Measurements from ENCODE around the gene PLCB3. TPM values are rescaled to one million over a fixed set of nuclear protein-coding genes. Genes with fewer than 3 reads are reported as not detected.
"Not testable (repeated sequence)": the region's sequence is repeated elsewhere in the genome, so short reads cannot be mapped to it uniquely, and the experiment has no call there.

The PLCB3 gene
- total and polyA plus RNA-seq, 2 donors (not counting 1 experiment from before 2014, with no cell fraction given), result 17.2 to 37.2 TPM

DNA sequence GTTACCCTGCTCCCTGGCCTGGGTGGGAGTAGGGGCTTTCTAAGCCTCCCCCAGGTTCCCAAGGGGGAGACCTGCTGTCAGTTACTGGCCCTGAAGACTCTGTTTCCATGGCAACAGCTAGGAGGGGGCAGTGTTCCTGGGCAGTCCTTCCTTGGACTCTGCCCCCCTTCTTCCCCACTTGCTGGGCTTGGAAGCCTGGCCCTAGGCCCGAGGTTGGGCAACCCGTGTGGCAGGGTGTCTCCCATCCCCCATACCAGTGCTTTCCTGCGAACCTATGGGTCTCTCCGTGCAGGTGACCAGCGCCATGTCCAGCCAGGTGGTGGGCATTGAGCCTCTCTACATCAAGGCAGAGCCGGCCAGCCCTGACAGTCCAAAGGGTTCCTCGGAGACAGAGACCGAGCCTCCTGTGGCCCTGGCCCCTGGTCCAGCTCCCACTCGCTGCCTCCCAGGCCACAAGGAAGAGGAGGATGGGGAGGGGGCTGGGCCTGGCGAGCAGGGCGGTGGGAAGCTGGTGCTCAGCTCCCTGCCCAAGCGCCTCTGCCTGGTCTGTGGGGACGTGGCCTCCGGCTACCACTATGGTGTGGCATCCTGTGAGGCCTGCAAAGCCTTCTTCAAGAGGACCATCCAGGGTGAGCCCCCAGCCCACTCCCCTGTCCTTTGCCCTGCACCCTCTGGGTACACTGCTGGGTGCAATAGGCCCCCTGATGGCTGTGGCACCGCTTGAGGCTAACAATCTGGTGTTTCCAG, 55.7 kb downstream of the PLCB3 start:
- peaks cover 6% of the 10 kb centered on the region for H3K4me1 ChIP-seq (ENCODE audit: control insufficient read depth, extremely low read depth, insufficient read depth, low read length)
- no peak overlapping the region for H2AFZ ChIP-seq (ENCODE audit: low read length)
- TF ChIP-seq, protein P1, sequence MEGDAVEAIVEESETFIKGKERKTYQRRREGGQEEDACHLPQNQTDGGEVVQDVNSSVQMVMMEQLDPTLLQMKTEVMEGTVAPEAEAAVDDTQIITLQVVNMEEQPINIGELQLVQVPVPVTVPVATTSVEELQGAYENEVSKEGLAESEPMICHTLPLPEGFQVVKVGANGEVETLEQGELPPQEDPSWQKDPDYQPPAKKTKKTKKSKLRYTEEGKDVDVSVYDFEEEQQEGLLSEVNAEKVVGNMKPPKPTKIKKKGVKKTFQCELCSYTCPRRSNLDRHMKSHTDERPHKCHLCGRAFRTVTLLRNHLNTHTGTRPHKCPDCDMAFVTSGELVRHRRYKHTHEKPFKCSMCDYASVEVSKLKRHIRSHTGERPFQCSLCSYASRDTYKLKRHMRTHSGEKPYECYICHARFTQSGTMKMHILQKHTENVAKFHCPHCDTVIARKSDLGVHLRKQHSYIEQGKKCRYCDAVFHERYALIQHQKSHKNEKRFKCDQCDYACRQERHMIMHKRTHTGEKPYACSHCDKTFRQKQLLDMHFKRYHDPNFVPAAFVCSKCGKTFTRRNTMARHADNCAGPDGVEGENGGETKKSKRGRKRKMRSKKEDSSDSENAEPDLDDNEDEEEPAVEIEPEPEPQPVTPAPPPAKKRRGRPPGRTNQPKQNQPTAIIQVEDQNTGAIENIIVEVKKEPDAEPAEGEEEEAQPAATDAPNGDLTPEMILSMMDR (conservative IDR thresholded peaks at IDR 0.05 in 1 of 2, IDR thresholded peaks at IDR 0.05 in 1 of 2; ENCODE audit: low read depth in 1 of 2, low read length in 2 of 2), result no peak
- no peak for TF ChIP-seq EZH2 (IDR thresholded peaks at IDR 0.05; ENCODE audit: low read length, missing control alignments)
- no peaks in the 10 kb centered on the region for H4K20me1 ChIP-seq (ENCODE audit: control insufficient read depth, extremely low read depth, insufficient read depth, low read length)
- H3K27me3 ChIP-seq (ENCODE audit: control insufficient read depth, insufficient read depth, low read length), result no peaks in the 10 kb centered on the region
- peak overlapping the region in 2 of 4 experiments; percentile 68 to 71 for H3K4me3 ChIP-seq (replicated peaks in 1 of 4; ENCODE audit: control extremely low read depth in 1 of 4, insufficient read depth in 1 of 4, low read depth in 3 of 4, low read length in 4 of 4)
- peak overlapping the region; percentile 91 for H3K4me2 ChIP-seq (ENCODE audit: extremely low read depth, insufficient read depth, low read length)
- H3K79me2 ChIP-seq (ENCODE audit: control insufficient read depth, insufficient read depth, low read length), result peaks cover 3% of the 10 kb centered on the region
- H3K9me3 ChIP-seq (ENCODE audit: control insufficient read depth, insufficient read depth, low read depth, low read length), result no peaks in the 10 kb centered on the region
- H3K27ac ChIP-seq (ENCODE audit: insufficient read depth, low read length), result no peak overlapping the region
- H3K9ac ChIP-seq (ENCODE audit: insufficient read depth, low read length), result peak overlapping the region; percentile 13
- DNase-seq (ENCODE audit: low read depth in 2 of 2), result no peak
- H3K36me3 ChIP-seq (ENCODE audit: control insufficient read depth, insufficient read depth, low read length), result peaks cover 2% of the 10 kb centered on the region

DNA sequence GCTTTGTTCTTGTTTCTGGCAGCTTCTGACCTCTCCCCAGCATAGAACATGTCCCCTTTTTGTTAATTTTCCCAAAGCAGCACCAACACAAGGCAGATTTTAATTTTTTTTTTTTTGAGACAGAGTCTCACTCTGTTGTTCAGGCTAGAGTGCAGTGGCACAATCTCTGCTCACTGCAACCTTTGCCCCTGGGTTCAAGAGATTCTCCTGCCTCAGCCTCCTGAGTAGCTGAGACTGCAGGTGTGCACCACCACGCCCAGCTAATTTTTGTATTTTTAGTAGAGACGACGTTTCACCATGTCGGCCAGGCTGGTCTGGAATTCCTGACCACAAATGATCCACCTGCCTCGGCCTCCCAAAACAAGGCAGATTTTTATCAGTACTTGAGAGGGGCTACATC, 56.5 kb downstream of the PLCB3 start:
- not testable (repeated sequence) for DNase-seq (ENCODE audit: low read depth in 2 of 2); H2AFZ ChIP-seq (ENCODE audit: low read length)

DNA sequence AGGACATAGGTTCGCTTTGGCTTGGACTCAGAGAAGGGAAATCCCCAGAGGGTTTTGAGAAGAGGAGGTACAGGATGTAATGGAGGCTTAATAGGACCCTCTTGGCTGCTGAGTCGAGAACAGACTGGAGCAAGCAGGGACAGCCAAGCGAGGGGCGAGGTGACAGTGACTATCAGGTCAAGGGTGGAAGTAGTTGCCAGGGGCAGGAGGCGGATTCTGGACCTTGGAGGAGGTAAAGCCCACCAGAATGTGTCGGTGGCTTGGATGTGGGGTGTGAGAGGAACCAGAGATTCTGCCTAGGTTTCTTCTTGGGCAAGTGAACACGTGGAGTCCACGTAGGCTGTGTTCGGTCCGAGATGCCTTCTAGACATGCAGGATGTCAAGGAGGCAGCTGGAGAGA, 61.6 kb downstream of the PLCB3 start:
- no peaks in the 10 kb centered on the region for H3K4me1 ChIP-seq (ENCODE audit: control insufficient read depth, extremely low read depth, insufficient read depth, low read length)
- H3K9me3 ChIP-seq (ENCODE audit: control insufficient read depth, insufficient read depth, low read depth, low read length), result no peaks in the 10 kb centered on the region
- DNase-seq (ENCODE audit: low read depth in 2 of 2), result no peak
- no peaks in the 10 kb centered on the region for H3K27me3 ChIP-seq (ENCODE audit: control insufficient read depth, insufficient read depth, low read length)
- H3K27ac ChIP-seq (ENCODE audit: insufficient read depth, low read length), result peak overlapping the region; percentile 58
- TF ChIP-seq EZH2 (IDR thresholded peaks at IDR 0.05; ENCODE audit: low read length, missing control alignments), result no peak
- TF ChIP-seq, protein P1 (conservative IDR thresholded peaks at IDR 0.05 in 1 of 2, IDR thresholded peaks at IDR 0.05 in 1 of 2; ENCODE audit: low read depth in 1 of 2, low read length in 2 of 2), result no peak
- H3K79me2 ChIP-seq (ENCODE audit: control insufficient read depth, insufficient read depth, low read length), result peaks cover 9% of the 10 kb centered on the region
- no peak overlapping the region for H2AFZ ChIP-seq (ENCODE audit: low read length)
- H3K4me3 ChIP-seq (replicated peaks in 1 of 4; ENCODE audit: control extremely low read depth in 1 of 4, insufficient read depth in 1 of 4, low read depth in 3 of 4, low read length in 4 of 4), result no peak overlapping the region
- H3K9ac ChIP-seq (ENCODE audit: insufficient read depth, low read length), result no peak overlapping the region
- peaks cover 11% of the 10 kb centered on the region for H3K36me3 ChIP-seq (ENCODE audit: control insufficient read depth, insufficient read depth, low read length)
- H4K20me1 ChIP-seq (ENCODE audit: control insufficient read depth, extremely low read depth, insufficient read depth, low read length), result no peaks in the 10 kb centered on the region
- no peak overlapping the region for H3K4me2 ChIP-seq (ENCODE audit: extremely low read depth, insufficient read depth, low read length)

More for the DNA sequence above, 56.5 kb downstream of the PLCB3 start:
- not testable (repeated sequence) for H3K79me2 ChIP-seq (ENCODE audit: control insufficient read depth, insufficient read depth, low read length); H3K27me3 ChIP-seq (ENCODE audit: control insufficient read depth, insufficient read depth, low read length); H3K4me2 ChIP-seq (ENCODE audit: extremely low read depth, insufficient read depth, low read length); H3K27ac ChIP-seq (ENCODE audit: insufficient read depth, low read length); H3K36me3 ChIP-seq (ENCODE audit: control insufficient read depth, insufficient read depth, low read length); H3K9ac ChIP-seq (ENCODE audit: insufficient read depth, low read length); H3K4me3 ChIP-seq (replicated peaks in 1 of 4; ENCODE audit: control extremely low read depth in 1 of 4, insufficient read depth in 1 of 4, low read depth in 3 of 4, low read length in 4 of 4); H4K20me1 ChIP-seq (ENCODE audit: control insufficient read depth, extremely low read depth, insufficient read depth, low read length); H3K4me1 ChIP-seq (ENCODE audit: control insufficient read depth, extremely low read depth, insufficient read depth, low read length); H3K9me3 ChIP-seq (ENCODE audit: control insufficient read depth, insufficient read depth, low read depth, low read length)

All from fibroblast of lung (primary cell).